GM20000 (cell line): ENCODE data around the gene INSR.

Experiments used
- DNase-seq: peaks from one replicate; pipeline ENCODE4 v3.0.0; 2012; ENCODE audit warnings: low spot score
- CTCF ChIP-seq: IDR thresholded peaks from 2 replicates; pipeline ENCODE4 v1.5.1; 2012; ENCODE audit warnings: mild to moderate bottlenecking, control low read depth; ENCODE audit errors: extremely low read depth, missing control alignments

The INSR gene

GRCh38 chr19:7125221-7125620, 169.0 kb downstream of the INSR start:
- no peak for DNase-seq
- TF ChIP-seq CTCF = no peak

GRCh38 chr19:7124782-7125181, 169.4 kb downstream of the INSR start:
- no peak for TF ChIP-seq CTCF
- no peak for DNase-seq

- TF ChIP-seq CTCF = no peak
- no peak for DNase-seq
These were observed 171.5 kb downstream of the INSR start for GRCh38 chr19:7122701-7123100.

- no peak for TF ChIP-seq CTCF
- DNase-seq = no peak
These were observed 173.7 kb downstream of the INSR start for GRCh38 chr19:7120499-7120898.

- no peak for DNase-seq
- no peak for TF ChIP-seq CTCF
These were observed 174.6 kb downstream of the INSR start for GRCh38 chr19:7119582-7119981.

- TF ChIP-seq CTCF = no peak
These were observed 177.0 kb downstream of the INSR start for GRCh38 chr19:7117248-7117647.

GRCh38 chr19:7115721-7116120, 178.5 kb downstream of the INSR start:
- DNase-seq = no peak
- no peak for TF ChIP-seq CTCF

More at GRCh38 chr19:7117248-7117647, 177.0 kb downstream of the INSR start:
- no peak for DNase-seq
